Chondrocyte (in vitro differentiated cells): ENCODE measurements around the gene SP110. TPM values are rescaled to one million over a fixed set of nuclear protein-coding genes. Genes with fewer than 3 reads are reported as not detected.

Experiments
- DNase-seq: peaks from one replicate; pipeline ENCODE4 v3.0.0; 2021; ENCODE audit warnings: mixed read lengths, low spot score
- H3K27ac Mint-ChIP-seq: one replicate; pipeline ENCODE4 v1.8.0; 2021; ENCODE audit warnings: mild to moderate bottlenecking, moderate library complexity, mixed read lengths; ENCODE audit not compliant: unreplicated experiment
- H3K27me3 Mint-ChIP-seq: 2 replicates; pipeline ENCODE4 v1.8.0; 2021; ENCODE audit warnings: low read depth, mixed read lengths
- H3K36me3 Mint-ChIP-seq: 2 replicates; pipeline ENCODE4 v1.8.0; 2021; ENCODE audit warnings: low read depth, mixed read lengths
- H3K4me1 Mint-ChIP-seq: 2 replicates; pipeline ENCODE4 v1.8.0; 2021; ENCODE audit warnings: low read depth, mild to moderate bottlenecking, mixed read lengths
- H3K4me3 Mint-ChIP-seq: one replicate; pipeline ENCODE4 v1.8.0; 2021; ENCODE audit warnings: mild to moderate bottlenecking, moderate library complexity, mixed read lengths; ENCODE audit not compliant: unreplicated experiment
- H3K9me3 Mint-ChIP-seq: 2 replicates; pipeline ENCODE4 v1.8.0; 2021; ENCODE audit warnings: low read depth, mixed read lengths
- total RNA-seq: library from RNA; stranded (reverse); gene quantifications from 3 replicates; pipeline ENCODE4 v1.2.1, GENCODE V29; 2021
- TF ChIP-seq, protein P1 (sequence below): fragments of 200-600 bp; sonication (generic); IDR thresholded peaks from 2 replicates; pipeline ENCODE4 v1.5.0; 2021; ENCODE audit warnings: antibody characterized with exemption, mild to moderate bottlenecking, moderate library complexity

Gene SP110
- total RNA-seq, 1 donor from 2014 or later = 12.9 TPM

DNA sequence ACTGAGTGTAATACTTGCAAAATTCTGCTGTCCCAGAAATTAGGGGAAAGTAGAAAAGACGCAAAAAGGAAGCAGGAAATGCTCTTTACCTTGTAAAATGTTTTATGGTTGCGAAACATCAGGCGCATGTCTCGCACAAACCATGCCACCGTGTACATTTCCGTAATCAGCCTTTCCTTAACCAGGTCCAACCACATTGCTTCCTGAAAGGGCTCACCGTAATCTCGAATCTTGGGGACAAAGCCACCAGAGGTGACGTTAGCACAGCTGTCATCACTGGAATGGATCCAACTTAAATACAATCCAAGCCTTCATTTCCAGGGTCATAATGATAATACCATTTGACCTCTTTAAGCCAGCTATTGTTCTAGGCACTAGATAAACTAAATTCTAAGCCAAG, 49.3 kb downstream of the SP110 start:
- TF ChIP-seq, protein P1, sequence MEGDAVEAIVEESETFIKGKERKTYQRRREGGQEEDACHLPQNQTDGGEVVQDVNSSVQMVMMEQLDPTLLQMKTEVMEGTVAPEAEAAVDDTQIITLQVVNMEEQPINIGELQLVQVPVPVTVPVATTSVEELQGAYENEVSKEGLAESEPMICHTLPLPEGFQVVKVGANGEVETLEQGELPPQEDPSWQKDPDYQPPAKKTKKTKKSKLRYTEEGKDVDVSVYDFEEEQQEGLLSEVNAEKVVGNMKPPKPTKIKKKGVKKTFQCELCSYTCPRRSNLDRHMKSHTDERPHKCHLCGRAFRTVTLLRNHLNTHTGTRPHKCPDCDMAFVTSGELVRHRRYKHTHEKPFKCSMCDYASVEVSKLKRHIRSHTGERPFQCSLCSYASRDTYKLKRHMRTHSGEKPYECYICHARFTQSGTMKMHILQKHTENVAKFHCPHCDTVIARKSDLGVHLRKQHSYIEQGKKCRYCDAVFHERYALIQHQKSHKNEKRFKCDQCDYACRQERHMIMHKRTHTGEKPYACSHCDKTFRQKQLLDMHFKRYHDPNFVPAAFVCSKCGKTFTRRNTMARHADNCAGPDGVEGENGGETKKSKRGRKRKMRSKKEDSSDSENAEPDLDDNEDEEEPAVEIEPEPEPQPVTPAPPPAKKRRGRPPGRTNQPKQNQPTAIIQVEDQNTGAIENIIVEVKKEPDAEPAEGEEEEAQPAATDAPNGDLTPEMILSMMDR = no peak
- H3K4me3 Mint-ChIP-seq = no peak overlapping the region
- H3K36me3 Mint-ChIP-seq = peaks cover 14% of the 10 kb centered on the region
- no peak overlapping the region for H3K27ac Mint-ChIP-seq
- DNase-seq = no peak
- H3K27me3 Mint-ChIP-seq = no peaks in the 10 kb centered on the region
- no peaks in the 10 kb centered on the region for H3K4me1 Mint-ChIP-seq
- no peaks in the 10 kb centered on the region for H3K9me3 Mint-ChIP-seq

DNA sequence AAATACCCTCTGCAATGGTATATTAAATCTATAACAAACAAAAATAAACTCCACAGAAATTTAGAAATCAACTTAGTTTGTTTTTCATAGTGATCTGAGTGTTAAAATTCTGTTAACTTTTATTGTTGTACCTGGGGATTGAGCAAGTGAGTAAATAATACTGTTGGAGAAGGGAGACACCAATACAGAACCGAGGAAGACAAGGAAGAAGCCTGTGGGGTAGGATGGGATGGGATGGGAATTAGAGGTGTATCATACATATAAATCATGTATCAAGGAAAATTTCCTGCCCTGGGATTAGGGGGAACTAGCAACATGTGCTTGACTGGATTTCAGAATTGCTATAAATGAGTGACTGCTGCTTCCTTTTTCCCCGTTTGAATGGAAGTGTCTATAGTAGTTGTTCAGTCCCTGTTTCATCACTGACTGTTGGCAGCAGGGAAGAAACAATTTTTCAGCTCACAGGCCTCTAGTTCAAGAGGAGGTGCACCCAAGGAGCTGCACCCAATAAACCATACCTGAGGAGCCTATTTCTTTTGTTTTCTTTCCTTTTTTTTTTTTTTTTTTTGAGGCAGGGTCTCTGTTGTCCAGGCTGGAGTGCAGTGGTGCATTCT, 53.1 kb downstream of the SP110 start:
- Mint-ChIP-seq H3K9me3 (no peaks in the 10 kb centered on the region), H3K27me3 (no peaks in the 10 kb centered on the region), H3K36me3 (peaks cover 8% of the 10 kb centered on the region), H3K4me1 (no peaks in the 10 kb centered on the region), H3K27ac (no peak overlapping the region), H3K4me3 (no peak overlapping the region)
- TF ChIP-seq, protein P1 = no peak
- no peak for DNase-seq

DNA sequence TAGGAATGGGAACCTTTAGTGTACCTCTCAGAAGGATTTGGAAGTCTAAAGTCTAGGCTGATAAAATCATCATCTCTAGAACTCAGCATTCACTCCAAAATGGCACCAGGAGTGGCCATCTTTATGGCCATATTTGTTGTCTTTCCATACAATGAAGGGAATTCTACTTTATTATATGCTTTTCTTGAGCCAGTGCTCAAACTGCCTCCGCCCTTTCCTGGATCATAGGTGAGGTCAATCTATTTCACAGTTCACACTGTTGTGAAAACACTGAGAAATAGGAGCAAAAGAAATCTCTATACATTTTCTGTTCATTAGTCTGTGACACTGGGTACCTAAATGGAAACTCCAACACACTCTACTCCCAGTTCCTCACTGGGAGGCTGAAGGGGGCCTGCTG, 55.6 kb downstream of the SP110 start:
- Mint-ChIP-seq H3K27me3 (no peaks in the 10 kb centered on the region), H3K27ac (no peak overlapping the region), H3K4me3 (no peak overlapping the region), H3K36me3 (peaks cover 8% of the 10 kb centered on the region), H3K4me1 (no peaks in the 10 kb centered on the region), H3K9me3 (no peaks in the 10 kb centered on the region)
- DNase-seq = no peak
- TF ChIP-seq, protein P1 = no peak

DNA sequence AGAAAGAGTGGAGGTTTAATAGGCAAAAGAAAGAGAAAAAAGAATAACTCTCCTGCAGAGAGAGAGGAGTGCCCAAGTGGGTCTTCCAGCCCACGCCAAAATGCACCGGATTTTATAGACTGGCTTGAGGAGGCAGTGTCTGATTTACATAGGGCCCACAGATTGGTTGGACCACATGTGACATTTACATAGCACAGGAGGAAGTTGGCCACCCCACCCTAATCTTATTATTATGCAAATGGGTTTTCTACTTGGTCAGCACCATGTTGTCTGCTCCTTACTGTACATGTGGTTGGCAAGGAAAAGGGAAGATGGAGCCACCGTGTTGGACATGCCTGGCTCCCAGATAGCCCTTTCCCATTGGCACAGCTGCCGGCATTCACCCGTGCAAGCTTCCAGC, 56.8 kb downstream of the SP110 start:
- H3K4me1 Mint-ChIP-seq = no peaks in the 10 kb centered on the region
- H3K9me3 Mint-ChIP-seq = no peaks in the 10 kb centered on the region
- no peak overlapping the region for H3K4me3 Mint-ChIP-seq
- no peak for DNase-seq
- no peak overlapping the region for H3K27ac Mint-ChIP-seq
- no peaks in the 10 kb centered on the region for H3K27me3 Mint-ChIP-seq
- peaks cover 5% of the 10 kb centered on the region for H3K36me3 Mint-ChIP-seq
- TF ChIP-seq, protein P1 = no peak

DNA sequence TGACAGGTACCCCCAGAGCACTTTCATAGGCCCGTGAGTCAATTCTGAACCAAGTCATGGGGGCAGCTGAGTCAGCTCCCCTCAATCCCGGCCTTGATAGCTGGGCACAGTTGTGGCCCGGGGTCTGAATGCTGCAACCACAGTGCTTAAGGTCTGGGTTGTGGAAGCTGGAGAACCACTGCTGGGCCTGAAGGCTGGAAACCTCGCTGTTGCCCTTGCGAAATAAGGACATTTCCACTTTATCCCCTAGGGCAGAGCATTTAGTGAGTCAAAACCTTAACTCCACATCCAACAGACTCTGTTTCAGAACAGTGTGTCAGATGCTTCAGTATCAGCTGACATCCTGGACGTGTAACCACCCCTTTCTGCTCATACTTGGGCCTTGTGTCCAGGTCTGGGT, 58.6 kb downstream of the SP110 start:
- H3K27ac Mint-ChIP-seq = no peak overlapping the region
- no peaks in the 10 kb centered on the region for H3K36me3 Mint-ChIP-seq
- no peaks in the 10 kb centered on the region for H3K27me3 Mint-ChIP-seq
- no peak overlapping the region for H3K4me3 Mint-ChIP-seq
- TF ChIP-seq, protein P1 = no peak
- H3K4me1 Mint-ChIP-seq = no peaks in the 10 kb centered on the region
- DNase-seq = no peak
- H3K9me3 Mint-ChIP-seq = no peaks in the 10 kb centered on the region
